ENCODE results near the gene BRCA1. TPM values are rescaled to one million over a fixed set of nuclear protein-coding genes. Genes with fewer than 3 reads are reported as not detected.
A peak's percentile ranks its signal among the peaks of the same experiment; 100 is the strongest.

BRCA1 gene
- total and polyA plus RNA-seq, 3 donors from 2014 or later: 20.9 to 47.7 (median 28.6) TPM

- 0% methylated on average over 24 to 37 of the region's 61 CpGs for WGBS, 2 donors
- intact Hi-C loops (cut with DNase I; ENCODE audit: low total_unique reads): no loop called here
- H3K27ac ChIP-seq: peak within 1 kb of the TSS; percentile 21 to 82
- TF ChIP-seq POLR2A (IDR thresholded peaks at IDR 0.05) (no peak), CTCF (IDR thresholded peaks at IDR 0.05) (peak; percentile 64 to 86 (median 76))
- no peaks in the 10 kb centered on the region for H3K27me3 ChIP-seq
- H3K4me3 ChIP-seq: peak within 1 kb of the TSS; percentile 56 to 67
- H3K9me3 ChIP-seq: no peaks in the 10 kb centered on the region
- DNase-seq: peak; percentile 94
- H3K4me1 ChIP-seq: peaks cover 14% of the 10 kb centered on the region
- no peaks in the 10 kb centered on the region for H3K36me3 ChIP-seq (ENCODE audit: low read depth, missing control alignments)
Measured at GRCh38 chr17:43024407-43025289, 100.5 kb downstream of the BRCA1 start, which contains the start of gene RND2. Gene RND2 (plus strand): TSS chr17:43025231. CDS start chr17:43025348, 117 bp downstream.

GRCh38 chr17:43021741-43022512 lies 103.2 kb downstream of the BRCA1 start, which contains the start of gene VAT1:
Gene VAT1 (minus strand): TSS chr17:43022385. CDS start chr17:43022322, 63 bp downstream.
- DNase-seq: peak; percentile 89
- Histone ChIP-seq H3K9me3 (no peaks in the 10 kb centered on the region), H3K27me3 (no peaks in the 10 kb centered on the region), H3K36me3 (ENCODE audit: low read depth, missing control alignments) (no peaks in the 10 kb centered on the region), H3K4me3 (peak within 1 kb of the TSS; percentile 95 to 98), H3K27ac (peak within 1 kb of the TSS; percentile 94 to 96), H3K4me1 (peaks cover 22% of the 10 kb centered on the region)
- WGBS, 2 donors: 0 to 1% methylated on average over 19 to 56 of the region's 80 CpGs
- TF ChIP-seq CTCF (IDR thresholded peaks at IDR 0.05) (no peak), POLR2A (IDR thresholded peaks at IDR 0.05) (no peak)
- intact Hi-C loops (cut with DNase I; ENCODE audit: low total_unique reads): no loop called here

DNA sequence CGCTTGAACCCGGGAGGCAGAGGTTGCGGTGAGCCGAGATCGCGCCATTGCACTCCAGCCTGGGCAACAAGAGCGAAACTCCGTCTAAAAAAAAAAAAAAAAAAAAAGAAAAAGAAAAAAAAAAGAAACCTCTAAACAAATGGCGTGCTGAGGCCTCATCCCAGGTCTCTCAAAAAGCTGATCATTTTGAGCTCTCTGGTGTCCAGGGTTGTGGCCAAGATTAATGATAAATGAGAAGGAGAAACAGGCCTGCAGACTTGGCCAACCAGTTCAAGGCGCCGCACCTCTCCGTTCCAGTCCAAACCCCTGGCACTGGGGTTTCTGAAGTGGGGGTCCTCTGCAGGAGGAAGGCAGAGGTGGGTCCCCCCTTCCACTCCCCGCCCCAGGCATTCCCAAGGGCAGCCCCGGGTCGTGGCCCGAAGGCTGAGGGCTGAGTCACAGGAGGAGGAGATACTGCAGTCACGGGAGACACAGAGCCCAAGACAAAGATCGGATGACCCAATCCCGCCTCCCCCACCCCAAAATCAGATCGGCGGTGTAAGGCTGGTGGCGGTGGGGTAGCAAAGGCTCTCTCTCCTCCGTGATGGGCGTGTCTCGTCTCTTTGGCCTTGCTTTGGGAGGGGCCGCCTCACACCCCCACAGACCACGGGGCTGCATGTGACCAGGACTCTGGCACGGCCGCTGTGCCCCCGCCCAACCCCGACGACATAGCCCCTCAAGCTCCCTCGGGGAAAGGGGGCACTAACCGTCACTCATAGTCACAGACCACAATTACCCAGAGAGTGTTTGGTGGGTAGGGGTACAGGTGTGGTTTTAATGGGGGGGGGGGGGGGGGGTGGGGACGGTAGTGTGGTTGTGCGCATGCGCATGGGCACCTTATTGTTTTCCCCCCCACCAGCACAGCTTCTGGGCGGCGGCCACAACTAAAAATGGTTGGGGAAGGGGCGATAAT lies 104.1 kb downstream of the BRCA1 start:
- Histone ChIP-seq H3K27me3 (no peaks in the 10 kb centered on the region), H3K9me3 (no peaks in the 10 kb centered on the region), H3K36me3 (ENCODE audit: low read depth, missing control alignments) (no peaks in the 10 kb centered on the region), H3K4me3 (peak overlapping the region; percentile 95 to 98), H3K27ac (peak overlapping the region; percentile 94 to 96), H3K4me1 (peaks cover 28% of the 10 kb centered on the region)
- peak; percentile 90 for DNase-seq
- intact Hi-C loops (cut with DNase I; ENCODE audit: low total_unique reads): no loop called here
- TF ChIP-seq POLR2A (IDR thresholded peaks at IDR 0.05) (no peak), CTCF (IDR thresholded peaks at IDR 0.05) (no peak)
- 14 to 29% methylated on average over 20 to 39 of the region's 40 CpGs for WGBS, 2 donors

- Histone ChIP-seq H3K27me3 (no peaks in the 10 kb centered on the region), H3K4me1 (peaks cover 37% of the 10 kb centered on the region), H3K27ac (peak overlapping the region; percentile 94 to 96), H3K36me3 (ENCODE audit: low read depth, missing control alignments) (no peaks in the 10 kb centered on the region), H3K9me3 (no peaks in the 10 kb centered on the region), H3K4me3 (peak overlapping the region in 1 of 2 donors; percentile 98)
- no peak for DNase-seq
- no peak for TF ChIP-seq POLR2A (IDR thresholded peaks at IDR 0.05)
- TF ChIP-seq CTCF (IDR thresholded peaks at IDR 0.05): no peak
- intact Hi-C loops (cut with DNase I; ENCODE audit: low total_unique reads): no loop called here
- WGBS, 2 donors: 20 to 46% methylated on average over 5 to 6 of the region's 6 CpGs
Measured at GRCh38 chr17:43020030-43020621, 105.0 kb downstream of the BRCA1 start.
